Inflammatory macrophage treated with lipopolysaccharide for 1 hour (primary cell): ENCODE data around the gene DST.

Experiments
- DNase-seq, 2 donors: peaks; one replicate each; pipeline ENCODE4 v3.0.0-alpha.2; 2020 to 2022

DST gene

GRCh38 chr6:56642366-56643261 lies at the start of gene DST:
Gene DST (minus strand): TSS chr6:56642889.
- no peak for DNase-seq

- DNase-seq: no peak
Observed at GRCh38 chr6:56691814-56692213, 49.1 kb upstream of the DST start.

GRCh38 chr6:56691286-56691595 lies 48.6 kb upstream of the DST start:
- DNase-seq: no peak

- peak; percentile 43 for DNase-seq
Observed at GRCh38 chr6:56690519-56691285, 48.0 kb upstream of the DST start.

GRCh38 chr6:56689663-56690062 lies 47.0 kb upstream of the DST start:
- DNase-seq: no peak

GRCh38 chr6:56689114-56689513 lies 46.4 kb upstream of the DST start:
- no peak for DNase-seq

GRCh38 chr6:56688521-56688920 lies 45.8 kb upstream of the DST start:
- no peak for DNase-seq

- DNase-seq: no peak
Observed at GRCh38 chr6:56687551-56687950, 44.9 kb upstream of the DST start.

- DNase-seq: no peak
Observed at GRCh38 chr6:56686429-56686828, 43.7 kb upstream of the DST start.

- no peak for DNase-seq
Observed at GRCh38 chr6:56685994-56686393, 43.3 kb upstream of the DST start.

- DNase-seq: no peak
Observed at GRCh38 chr6:56685102-56685733, 42.5 kb upstream of the DST start.

- DNase-seq: no peak
Observed at GRCh38 chr6:56684342-56685101, 41.8 kb upstream of the DST start.

- DNase-seq: peak in 1 of 2 donors; percentile 62
Observed at GRCh38 chr6:56683882-56684281, 41.2 kb upstream of the DST start.

GRCh38 chr6:56682635-56683034 lies 39.9 kb upstream of the DST start:
- DNase-seq: no peak

- DNase-seq: no peak
Observed at GRCh38 chr6:56677559-56677958, 34.9 kb upstream of the DST start.

GRCh38 chr6:56671651-56672461 lies 29.2 kb upstream of the DST start:
- peak; percentile 7 to 53 for DNase-seq

GRCh38 chr6:56671160-56671559 lies 28.5 kb upstream of the DST start:
- no peak for DNase-seq

- DNase-seq: no peak
Observed at GRCh38 chr6:56669041-56669440, 26.4 kb upstream of the DST start.

GRCh38 chr6:56668158-56668557 lies 25.5 kb upstream of the DST start:
- DNase-seq: no peak

- no peak for DNase-seq
Observed at GRCh38 chr6:56667336-56667735, 24.6 kb upstream of the DST start.

GRCh38 chr6:56664029-56664428 lies 21.3 kb upstream of the DST start:
- DNase-seq: no peak

GRCh38 chr6:56663344-56663743 lies 20.7 kb upstream of the DST start:
- no peak for DNase-seq
